Glomerular visceral epithelial cell (primary cell): Measurements from ENCODE around the gene CNPY2.
"Not testable (repeated sequence)": the region's sequence is repeated elsewhere in the genome, so short reads cannot be mapped to it uniquely, and the experiment has no call there.

Source experiments
- DNase-seq: peaks from one replicate; pipeline ENCODE4 v3.0.0-alpha.2; 2016; ENCODE audit errors: extremely low spot score

CNPY2 gene

GRCh38 chr12:56333679-56334489 is 18.1 kb upstream of the CNPY2 start, which contains the start of gene PAN2:
PAN2 (minus strand) TSS chr12:56334000; CDS start chr12:56333094, 906 bp downstream.
- DNase-seq = peak; percentile 97

DNA sequence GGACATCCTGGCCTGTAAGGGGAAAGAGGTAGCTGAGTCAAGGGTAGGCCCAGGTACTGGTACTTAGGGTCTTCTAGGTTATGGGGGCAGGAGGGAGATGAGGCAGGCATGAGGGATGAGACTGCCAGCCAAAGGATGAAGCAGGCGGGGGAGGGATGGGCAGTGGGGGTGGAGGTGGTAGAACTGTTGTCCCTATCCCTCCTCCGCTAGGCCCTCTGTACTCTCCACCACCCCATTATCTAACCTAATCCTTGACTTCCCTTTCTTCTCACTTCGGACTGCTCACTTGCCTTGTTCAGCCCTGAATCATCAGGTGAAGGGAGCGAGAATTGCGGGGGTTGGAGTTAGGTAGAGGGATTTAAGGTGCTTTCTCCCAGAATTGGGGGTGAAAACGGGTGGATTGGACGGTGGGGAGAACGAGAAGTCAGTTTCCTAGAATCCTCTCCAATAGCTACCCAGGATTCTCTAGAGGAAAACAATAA is 17.4 kb upstream of the CNPY2 start:
- no peak for DNase-seq

DNA sequence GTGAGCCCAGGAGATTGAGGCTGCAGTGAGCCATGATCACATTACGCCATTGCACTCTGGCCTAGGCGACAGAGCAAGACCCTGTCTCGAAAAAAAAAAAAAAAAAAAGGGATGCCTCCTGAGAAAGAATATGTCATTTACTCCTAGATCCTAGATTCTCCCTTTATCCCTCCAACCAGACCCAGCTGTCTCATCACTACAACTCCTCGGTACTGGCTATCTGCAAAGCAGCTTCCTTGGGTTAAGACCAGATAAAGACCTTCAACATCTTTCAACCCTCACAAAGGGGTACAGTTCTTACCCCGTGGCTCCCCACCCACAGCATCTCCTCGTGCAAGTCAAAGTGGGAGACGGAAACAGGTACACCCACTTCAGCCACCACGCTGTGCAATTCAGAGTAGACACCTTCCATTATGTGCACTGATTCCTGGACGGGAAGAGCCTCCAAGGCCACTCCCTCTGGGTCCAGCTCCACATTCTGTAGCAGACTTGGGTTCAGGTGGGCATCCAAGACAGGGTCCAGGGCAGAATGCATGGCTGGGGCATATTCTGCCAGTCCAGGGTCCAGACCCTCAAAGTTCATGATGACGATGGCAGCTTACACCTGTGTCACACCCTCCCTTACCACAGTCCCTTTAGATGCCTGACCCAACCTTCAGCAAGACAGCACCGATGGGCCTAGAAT is 16.9 kb upstream of the CNPY2 start:
- DNase-seq = no peak

DNA sequence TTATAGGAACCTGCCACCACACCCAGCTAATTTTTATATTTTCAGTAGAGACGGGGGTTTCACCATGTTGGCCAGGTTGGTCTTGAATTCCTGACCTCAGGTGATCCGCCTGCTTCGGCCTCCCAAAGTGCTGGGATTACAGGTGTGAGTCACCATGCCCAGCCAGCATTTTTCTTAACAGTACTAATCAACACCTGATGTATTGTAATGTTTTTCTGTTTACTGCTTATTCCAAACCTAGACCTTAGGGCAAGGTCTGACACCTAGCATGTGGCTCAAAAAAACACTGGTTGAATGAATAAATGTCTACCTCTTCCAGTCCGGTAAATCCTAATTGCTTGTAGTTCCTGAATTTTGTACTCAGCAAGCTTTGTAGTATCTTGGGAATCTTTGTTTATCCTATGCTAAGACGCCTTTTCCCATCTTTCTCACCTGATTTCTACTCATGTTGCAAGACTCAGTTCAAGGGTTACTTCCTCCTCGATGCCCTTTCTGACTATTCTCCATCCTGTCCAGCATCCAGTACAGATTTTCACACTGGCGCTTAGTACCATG is 15.2 kb upstream of the CNPY2 start:
- DNase-seq = no peak

DNA sequence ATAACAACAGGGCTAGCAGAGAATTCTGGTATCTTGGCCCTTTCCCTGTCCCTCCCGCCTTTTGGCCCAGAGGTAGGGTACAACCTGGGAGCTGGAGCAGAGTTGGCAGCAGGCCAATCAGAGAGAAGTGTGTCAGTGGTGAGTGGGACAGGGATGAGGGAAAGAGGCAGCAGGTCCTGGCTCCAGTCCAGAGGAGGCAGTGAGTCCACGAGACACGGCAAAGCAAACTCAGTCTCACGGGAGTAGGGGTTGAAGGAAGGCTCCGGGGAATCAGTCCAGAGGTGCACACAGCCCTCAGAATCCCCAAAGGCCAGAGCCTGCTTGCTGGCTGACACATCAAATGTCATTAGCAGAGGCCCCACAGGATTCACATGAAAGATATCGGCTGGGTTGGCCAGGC is 10.7 kb upstream of the CNPY2 start:
- DNase-seq = no peak

GRCh38 chr12:56326126-56326525 is 10.3 kb upstream of the CNPY2 start:
- DNase-seq = no peak

- no peak for DNase-seq
These were observed 8.4 kb upstream of the CNPY2 start for GRCh38 chr12:56324206-56324605.

DNA sequence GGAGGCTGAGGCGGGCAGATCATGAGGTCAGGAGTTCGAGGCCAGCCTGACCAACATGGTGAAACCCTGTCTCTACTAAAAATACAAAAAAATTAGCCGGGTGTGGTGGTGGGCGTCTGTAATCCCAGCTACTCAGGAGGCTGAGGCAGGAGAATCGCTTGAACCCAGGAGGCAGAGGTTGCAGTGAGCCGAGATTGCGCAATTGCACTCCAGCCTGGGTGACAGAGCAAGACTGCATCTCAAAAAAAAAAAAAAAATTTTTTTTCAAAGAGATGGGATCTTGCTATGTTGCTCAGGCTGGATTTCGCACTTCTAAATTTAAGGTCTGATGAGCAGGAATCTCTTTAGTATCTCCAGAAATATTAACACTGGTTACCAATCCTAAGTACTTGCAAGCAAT is 5.8 kb upstream of the CNPY2 start:
- not testable (repeated sequence) for DNase-seq

DNA sequence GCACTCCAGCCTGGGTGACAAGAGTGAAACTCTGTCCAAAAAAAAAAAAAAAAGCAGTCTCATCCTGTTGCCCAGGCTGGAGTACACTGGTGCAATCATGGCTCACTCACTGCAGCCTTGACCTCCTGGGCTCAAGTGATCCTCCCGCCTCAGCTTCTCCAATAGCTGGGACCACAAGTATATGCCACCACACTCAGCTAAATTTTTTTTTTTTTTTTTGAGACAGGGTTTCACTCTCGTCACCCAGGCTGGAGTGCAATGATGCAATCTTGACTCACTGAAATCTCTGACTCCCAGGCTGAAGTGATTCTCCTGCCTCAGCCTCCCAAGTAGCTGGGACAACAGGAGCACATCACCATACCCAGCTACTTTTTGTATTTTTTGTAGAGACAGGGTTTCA is 5.2 kb upstream of the CNPY2 start:
- DNase-seq = no peak

GRCh38 chr12:56317675-56318074 is 1.9 kb upstream of the CNPY2 start:
- no peak for DNase-seq

GRCh38 chr12:56315249-56315621 is 553 bp downstream of the CNPY2 start:
- no peak for DNase-seq

- no peak for DNase-seq
These were observed 4.8 kb downstream of the CNPY2 start for GRCh38 chr12:56311003-56311402.

DNA sequence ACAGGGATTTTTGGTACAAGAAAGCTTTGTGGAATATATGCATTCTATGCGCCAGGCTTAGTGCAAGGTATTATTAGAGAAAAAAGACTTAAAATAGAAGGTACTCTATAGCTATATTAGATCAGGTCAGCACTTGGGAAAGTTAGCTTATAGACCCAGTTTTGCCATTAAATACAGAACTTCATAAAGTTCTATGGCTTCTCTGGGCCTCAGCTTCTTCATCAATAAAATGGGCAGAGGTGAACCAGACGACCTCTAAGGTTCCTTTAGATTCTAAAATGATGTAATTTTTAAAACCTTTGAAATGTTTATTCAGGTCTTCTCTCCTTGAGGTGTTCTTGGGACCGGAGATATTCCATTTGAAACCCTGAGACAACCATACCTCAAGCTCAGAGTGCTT is 7.1 kb downstream of the CNPY2 start:
- no peak for DNase-seq

- DNase-seq = no peak
These were observed 8.4 kb downstream of the CNPY2 start for GRCh38 chr12:56307221-56307965.

DNA sequence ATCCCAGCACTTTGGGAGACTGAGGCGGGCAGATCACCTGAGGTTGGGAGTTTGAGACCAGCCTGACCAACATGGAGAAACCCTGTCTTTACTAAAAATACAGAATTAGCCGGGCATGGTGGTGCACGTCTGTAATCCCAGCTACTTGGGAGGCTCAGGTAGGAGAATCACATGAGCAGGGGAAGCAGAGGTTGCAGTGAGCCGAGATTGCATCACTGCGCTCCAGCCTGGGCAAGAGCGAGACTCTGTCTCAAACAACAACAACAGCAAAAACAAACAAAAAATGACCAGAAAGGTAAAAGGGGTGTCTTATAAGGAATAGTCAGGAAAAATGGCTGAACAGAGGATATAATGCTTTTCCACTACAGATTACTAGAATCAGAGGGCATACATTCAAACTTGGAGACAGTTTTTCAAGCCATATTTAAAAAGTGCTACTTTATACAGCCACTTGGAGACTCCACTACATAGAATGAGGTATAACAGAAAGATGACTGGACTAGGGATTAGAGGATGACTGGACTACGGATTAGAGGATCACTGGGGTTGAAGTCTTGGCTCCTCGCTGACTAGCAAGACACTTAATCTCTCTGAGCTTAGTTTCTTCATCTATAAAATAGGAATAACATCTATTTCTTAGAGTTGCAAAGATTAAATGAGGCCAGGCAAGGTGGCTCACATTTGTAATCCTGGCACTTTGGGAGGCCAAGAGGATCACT is 10.8 kb downstream of the CNPY2 start:
- no peak for DNase-seq

GRCh38 chr12:56304276-56304675 is 11.5 kb downstream of the CNPY2 start:
- no peak for DNase-seq

- no peak for DNase-seq
These were observed 14.9 kb downstream of the CNPY2 start for GRCh38 chr12:56300644-56301464.

DNA sequence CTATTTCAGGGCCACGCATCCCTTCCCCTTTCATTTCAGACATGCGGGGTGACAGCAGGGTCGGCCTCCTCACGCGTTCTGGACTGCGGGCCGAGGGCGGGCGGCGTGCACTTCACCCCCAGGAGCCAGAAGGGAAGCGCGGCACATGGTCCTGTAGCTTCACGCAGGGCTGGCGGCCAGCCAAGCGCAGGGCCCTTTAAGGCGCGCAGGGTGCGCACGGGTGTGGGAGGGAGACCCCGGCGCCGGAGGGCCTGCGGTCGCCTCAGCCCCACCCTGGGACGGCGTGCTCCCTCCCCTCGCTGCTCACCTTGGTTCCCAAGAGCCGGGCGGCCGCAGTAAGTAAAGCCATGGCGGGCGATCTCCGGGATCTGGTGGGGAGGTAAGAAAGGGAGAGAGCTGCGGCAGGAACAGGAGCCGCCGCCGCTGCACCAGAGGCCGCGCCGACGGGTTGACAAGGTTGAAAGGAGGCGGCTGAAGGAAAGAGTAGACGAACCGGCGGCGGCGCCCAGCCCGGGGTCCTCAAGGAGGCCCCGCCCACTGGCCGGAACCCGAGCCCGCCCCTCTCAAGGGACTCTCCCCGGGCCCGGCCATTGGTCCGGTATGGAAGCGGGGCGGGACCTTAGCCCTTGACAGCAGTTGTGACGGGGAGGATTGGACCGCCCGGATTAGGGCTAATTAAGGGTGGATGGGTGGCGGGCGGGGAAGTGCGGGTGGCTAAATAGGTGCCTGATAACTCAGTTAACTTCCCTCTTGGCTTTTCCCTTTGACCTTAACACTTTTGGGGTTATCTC is 15.7 kb downstream of the CNPY2 start, which contains the start of gene CS:
TSS of gene CS (minus strand) at position 478 of the 791 bp plus-strand sequence. CDS start at position 349, 129 bp downstream.
- DNase-seq = peak; percentile 97

DNA sequence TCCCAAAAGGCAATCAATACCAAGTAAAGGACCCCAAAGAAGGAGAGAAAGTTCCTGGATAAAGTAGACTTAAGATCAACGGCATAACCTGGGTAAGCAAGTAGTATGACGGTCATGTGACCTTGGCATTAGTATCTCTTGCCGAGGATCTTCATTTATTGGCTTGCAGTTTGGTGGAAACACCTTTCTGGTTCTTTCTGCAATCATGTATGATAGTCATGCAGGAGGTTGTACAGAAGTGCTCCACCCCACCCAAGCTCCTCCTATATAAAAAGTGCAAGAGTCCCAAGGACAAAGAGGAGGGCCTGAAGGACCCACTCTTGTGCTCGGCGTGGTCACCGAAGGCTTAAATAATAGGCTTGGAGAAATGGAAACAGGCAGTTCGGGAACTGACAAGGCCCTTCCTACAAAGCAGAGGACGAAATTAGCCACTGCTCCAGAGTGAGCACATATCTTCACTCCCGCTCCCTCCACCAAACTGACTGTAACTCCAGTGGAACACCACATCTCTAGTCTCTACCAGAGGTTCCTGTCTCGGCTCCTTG is 16.4 kb downstream of the CNPY2 start:
- DNase-seq = peak; percentile 40
